NCI-H226 (cell line): Measurements from ENCODE around the gene TMEM126A.
A peak's percentile ranks its signal among the peaks of the same experiment; 100 is the strongest.
"Not testable (repeated sequence)": the region's sequence is repeated elsewhere in the genome, so short reads cannot be mapped to it uniquely, and the experiment has no call there.

Source experiments
- DNase-seq: peaks from one replicate; pipeline ENCODE4 v3.0.0-alpha.2; 2015

TMEM126A gene

DNA sequence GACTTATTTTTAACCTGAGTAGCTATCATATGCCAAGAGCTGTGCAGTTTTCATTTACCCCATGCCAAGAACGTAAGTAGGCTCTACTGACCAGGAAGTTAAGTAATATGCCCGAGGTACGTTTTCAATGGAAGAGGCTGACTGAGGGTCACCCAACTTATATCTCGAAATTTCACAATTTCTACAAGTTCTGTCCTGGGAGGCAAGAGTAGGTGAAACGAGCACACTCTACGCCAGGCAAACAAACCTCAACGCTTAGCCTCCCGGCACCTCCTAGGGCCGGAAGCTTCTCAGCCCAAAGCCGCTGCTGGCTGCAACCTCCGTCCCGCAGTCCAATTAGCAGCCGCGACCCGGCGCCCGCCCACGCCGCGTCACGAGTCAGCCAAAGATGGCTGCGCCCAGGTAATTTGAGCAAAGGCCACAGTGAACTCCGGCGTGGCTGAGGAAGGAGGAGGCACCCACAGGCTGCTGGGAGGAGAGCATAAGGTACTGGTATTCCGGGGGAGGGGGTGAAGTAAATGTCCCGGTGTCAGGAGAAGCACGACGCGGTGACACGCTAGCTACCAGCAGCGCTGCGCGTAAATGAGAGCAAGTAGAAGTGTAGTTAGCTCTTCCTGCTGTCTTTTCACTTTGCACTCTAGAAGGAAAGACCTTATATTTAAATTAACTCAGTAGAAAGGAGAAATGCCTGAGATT lies at the start of gene TMEM126A:
Gene TMEM126A (plus strand): TSS at position 364 of the 696 bp plus-strand sequence. CDS start 2,289 bp downstream, outside the sequence.
- DNase-seq, result peak; percentile 87

DNA sequence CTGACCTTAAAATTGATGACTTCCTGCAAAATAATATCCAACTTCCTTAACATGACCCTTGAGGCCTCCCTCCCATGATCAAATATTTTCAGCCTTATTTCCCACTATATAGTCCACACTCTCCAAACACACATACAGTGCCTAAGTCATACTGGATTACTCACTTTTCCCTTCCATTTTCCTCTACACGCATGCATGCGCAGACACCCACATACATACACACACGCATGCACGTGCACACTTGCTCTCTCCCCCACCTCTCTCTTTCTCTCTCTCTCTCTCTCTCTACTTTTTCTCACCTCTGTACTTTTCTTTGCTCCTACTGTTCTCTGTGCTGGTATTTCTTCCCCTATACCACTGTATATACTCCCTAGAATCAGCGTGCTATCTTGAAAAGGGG lies 48.7 kb upstream of the TMEM126A start:
- no peak for DNase-seq

DNA sequence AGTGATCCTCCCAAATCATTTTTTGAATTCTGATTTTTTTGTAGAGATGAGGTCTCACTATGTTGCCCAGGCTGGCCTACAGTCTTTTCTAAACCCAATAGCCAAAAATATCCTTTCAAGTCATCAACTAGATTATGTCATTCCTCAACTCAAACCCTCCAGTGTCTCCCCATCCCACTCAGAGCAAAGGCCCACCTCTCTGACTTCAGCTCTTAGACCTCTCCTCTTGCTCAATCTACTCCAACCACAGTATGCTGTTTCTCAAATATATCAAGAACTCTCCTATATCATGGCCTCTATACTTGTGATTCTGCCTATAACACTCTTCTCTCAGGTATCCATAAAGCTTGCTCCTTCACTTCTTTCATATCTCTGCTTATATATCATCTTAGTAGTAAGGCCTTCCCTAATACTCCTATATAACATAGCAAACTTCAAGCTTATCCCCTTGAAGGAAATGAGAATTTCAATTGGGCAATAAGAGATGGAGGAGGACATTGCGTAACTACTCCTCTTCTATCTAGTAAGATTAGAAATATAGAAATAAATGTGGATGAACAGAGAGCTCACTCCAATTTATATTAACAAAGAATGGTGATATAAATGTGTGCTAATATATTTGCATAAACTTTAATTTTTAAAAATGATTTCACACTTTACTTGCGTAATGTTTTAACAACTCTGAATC lies 45.1 kb upstream of the TMEM126A start:
- DNase-seq, result peak; percentile 51

DNA sequence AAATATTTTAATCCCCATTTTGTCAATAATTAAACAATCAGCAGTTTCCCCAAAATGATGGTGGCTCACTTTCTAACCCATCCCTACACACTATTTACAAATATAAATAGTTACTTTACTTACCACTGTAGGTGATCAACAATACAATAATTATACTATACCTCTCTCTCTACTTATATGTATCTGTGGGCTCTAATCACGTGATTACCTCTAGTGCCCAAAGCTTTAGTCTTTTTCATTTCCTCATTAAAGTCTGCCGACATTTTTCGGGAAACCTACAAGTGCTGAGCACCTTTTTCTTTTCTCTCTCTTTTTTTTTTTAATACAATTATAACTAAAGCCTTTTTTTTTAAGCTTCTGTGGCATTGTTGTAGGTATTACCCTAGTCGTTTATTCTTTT lies 44.5 kb upstream of the TMEM126A start:
- no peak for DNase-seq

GRCh38 chr11:85606237-85606636 lies 41.5 kb upstream of the TMEM126A start:
- not testable (repeated sequence) for DNase-seq

DNA sequence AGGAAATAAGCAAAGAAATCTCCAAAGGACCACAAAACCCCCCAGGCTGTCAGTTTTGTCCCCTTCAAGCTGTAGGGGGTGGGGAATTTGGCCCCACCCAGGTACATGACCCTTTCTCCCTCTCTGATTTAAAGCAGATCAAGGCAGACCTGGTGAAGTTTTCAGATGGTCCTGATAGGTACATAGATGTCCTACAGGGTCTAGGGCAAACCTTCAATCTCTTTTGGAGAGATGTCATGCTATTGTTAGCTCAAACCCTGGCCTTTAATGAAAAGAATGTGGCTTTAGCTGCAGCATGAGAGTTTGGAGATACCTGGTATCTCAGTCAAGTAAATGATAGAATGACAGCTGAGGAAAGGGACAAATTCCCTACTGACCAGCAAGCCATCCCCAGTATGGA lies 39.1 kb upstream of the TMEM126A start:
- not testable (repeated sequence) for DNase-seq

DNA sequence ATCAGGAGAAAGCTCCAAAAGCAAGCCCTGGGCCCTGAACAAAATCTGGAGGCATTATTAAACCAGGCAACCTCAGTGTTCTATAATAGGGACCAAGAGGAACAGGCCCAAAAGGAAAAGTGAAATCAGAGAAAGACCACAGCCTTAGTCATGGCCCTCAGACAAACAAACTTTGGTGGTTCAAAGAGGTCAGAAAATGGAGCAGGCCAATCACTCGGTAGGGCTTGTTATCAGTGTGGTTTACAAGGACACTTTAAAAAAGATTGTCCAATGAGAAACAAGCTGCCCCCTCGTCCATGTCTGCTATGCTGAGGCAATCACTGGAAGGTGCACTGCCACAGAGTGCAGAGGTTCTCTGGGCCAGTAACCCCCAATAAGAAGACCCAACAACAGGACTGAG lies 38.5 kb upstream of the TMEM126A start:
- not testable (repeated sequence) for DNase-seq

GRCh38 chr11:85611643-85612042 lies 36.1 kb upstream of the TMEM126A start:
- DNase-seq, result not testable (repeated sequence)

DNA sequence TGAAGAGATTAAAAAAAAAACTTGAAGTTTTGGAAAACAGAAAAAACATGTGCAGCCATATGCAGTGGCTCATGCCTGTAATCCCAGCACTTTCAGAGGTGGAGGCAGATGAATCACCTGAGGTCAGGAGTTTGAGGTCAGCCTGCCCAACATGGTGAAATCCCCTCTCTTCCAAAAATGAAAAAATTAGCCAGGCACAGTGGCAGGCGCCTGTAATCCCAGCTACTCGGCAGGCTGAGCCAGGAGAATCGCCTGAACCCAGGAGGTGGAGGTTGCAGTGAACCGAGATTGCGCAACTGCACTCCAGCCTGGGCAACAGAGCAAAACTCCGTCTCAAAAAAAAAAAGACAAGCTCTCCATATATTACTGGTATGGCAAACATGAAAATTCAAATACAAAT lies 28.3 kb upstream of the TMEM126A start:
- DNase-seq, result no peak

GRCh38 chr11:85620256-85620655 lies 27.5 kb upstream of the TMEM126A start:
- DNase-seq, result no peak

- no peak for DNase-seq
Observed at GRCh38 chr11:85626496-85626895, 21.3 kb upstream of the TMEM126A start.

DNA sequence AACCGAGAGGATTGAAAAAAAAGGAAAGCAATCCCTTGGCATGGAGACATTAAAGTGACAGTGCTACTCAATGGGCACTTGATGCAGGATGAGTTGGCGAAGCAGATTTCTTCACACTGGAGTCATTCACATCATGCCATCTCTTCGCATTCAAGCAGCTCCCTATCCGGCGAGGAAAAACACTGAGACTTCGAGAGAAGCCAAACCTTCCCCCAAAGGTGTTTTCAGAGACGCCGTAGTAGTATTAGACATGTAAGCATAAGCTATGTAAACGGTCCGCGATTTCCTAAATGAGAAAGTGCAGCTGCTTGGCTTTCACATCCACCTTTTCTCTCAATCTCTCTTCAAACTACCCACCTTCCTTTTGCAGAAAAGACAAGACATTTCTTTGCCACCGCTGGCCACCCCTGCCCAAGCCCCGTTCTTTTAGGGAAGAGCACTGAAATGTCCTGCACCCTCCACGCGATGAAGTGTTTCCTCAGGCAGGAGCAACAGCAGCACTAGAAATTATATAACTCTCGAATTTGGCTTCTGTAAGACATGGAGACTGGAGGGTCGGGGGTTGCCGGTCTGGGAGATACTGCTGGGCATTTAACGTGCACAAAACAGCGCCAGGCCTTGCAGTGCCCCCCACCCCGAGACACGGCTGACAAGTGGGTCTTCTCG lies 20.3 kb upstream of the TMEM126A start, which contains the start of gene DLG2:
Gene DLG2 (minus strand): TSS at position 13 of the 666 bp plus-strand sequence.
- no peak for DNase-seq

- peak; percentile 98 for DNase-seq
Observed at GRCh38 chr11:85627998-85628770, 19.6 kb upstream of the TMEM126A start, which contains the start of gene TMEM126B. Gene TMEM126B, plus strand, starts transcription at chr11:85628593. Its CDS starts 15 bp downstream, at chr11:85628608.

GRCh38 chr11:85628771-85629341 lies 18.9 kb upstream of the TMEM126A start:
- no peak for DNase-seq

DNA sequence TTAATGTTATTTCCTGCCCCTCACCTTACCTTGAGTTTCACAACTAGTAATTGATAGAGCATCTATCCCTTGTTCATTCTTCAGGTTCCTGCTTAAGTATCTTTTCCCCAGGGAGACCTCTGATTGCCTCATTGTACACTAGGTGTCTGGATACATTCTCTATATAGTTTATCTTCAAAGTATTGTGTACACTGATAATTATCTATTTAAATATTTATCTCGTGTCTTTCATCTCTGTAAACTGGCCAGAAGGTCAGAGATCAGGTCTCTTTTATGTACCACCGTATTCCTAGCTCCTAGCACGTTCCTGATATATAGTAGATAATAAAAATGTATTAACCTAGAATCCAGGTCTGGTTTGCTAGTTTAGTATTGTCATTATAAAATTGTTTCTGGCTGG lies 13.0 kb upstream of the TMEM126A start:
- no peak for DNase-seq

DNA sequence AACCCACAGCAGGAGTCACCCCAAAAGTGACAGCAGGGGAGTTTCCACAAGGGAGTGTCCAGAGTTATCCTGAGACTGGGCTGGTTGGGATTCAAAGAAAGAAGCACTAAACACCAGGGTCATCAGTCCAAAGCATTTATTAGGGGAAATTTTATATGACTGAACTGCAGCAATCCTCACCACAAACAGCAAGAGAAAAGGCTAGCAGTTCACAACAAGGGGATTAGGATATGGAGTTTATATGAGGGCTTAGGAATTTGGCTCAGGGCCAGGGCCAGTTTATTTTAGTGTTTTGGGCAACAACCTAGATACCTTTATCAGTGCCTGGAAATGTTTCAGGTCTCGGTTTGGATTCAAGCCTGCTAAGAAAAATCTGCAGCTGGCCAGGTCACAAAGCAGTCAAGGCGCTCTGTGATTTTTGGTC lies 4.6 kb upstream of the TMEM126A start:
- peak; percentile 16 for DNase-seq

- DNase-seq, result no peak
Observed at GRCh38 chr11:85647078-85647477, 689 bp upstream of the TMEM126A start.

- no peak for DNase-seq
Observed at GRCh38 chr11:85651118-85651517, 3.4 kb downstream of the TMEM126A start.

- no peak for DNase-seq
Observed at GRCh38 chr11:85652786-85653447, 5.2 kb downstream of the TMEM126A start.

DNA sequence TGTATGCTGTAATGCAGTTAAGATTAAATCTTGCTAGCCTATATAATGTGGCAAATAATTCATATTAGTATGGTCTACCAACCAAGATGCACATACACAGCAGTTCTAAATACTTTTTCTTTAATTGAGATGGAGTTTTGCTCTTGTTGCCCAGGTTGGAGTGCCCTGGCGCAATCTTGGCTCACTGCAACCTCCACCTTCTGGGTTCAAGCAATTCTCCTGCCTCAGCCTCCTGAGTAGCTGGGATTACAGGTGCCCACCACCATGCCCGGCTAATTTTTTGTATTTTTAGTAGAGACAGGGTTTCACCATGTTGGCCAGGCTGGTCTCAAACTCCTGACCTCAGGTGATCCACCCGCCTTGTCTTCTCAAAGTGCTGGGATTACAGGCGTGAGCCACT lies 6.6 kb downstream of the TMEM126A start:
- DNase-seq, result not testable (repeated sequence)

DNA sequence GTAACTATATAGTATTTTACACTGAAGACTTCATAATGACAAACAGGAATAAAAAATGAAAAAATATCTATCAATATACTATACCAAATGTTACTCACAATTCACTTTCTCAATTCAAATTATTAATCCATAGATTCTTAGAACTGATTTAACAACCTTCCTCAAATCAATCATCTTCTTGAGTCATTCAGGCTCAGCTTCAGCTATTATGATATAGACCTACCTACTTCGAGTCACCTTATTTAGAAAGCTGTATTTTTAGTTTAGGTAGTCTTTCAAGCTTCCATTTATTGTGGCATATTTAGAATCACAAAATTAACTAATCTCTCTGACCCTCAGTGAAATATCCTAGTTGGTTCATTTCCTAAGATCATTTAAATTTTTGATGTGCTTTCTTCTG lies 9.0 kb downstream of the TMEM126A start:
- no peak for DNase-seq

DNA sequence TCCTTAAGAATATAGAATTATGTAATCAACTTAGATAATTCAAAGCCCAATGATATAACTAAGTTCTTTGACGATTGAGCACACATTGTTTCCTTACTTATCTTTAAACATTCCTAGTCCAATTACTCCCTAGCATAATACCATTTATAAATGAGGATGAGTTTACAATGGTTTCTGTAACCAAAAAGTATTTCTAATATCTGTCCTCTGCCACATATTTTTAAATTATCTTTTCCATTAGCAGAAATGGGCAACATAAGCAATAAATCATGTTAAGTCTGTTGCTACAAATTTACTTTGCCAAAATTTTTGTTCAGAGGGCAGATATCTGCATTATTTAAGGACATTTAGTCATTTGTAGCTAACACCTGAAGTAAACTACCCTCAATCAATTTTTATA lies 10.4 kb downstream of the TMEM126A start:
- DNase-seq, result no peak
